Endothelial cell (in vitro differentiated cells): Measurements from ENCODE around the gene ARHGEF3. TPM values are rescaled to one million over a fixed set of nuclear protein-coding genes. Genes with fewer than 3 reads are reported as not detected.

Source experiments
- DNase-seq: peaks from one replicate; pipeline ENCODE4 v3.0.0; 2021; ENCODE audit warnings: low spot score
- H3K27ac Mint-ChIP-seq: one replicate; pipeline ENCODE4 v1.8.0; 2021; ENCODE audit warnings: mixed read lengths, inconsistent platforms; ENCODE audit not compliant: unreplicated experiment
- H3K27me3 Mint-ChIP-seq: one replicate; pipeline ENCODE4 v1.8.0; 2021; ENCODE audit warnings: mild to moderate bottlenecking, moderate library complexity, mixed read lengths, inconsistent platforms; ENCODE audit not compliant: unreplicated experiment
- H3K36me3 Mint-ChIP-seq: one replicate; pipeline ENCODE4 v1.8.0; 2021; ENCODE audit warnings: mild to moderate bottlenecking, low read depth, mixed read lengths, inconsistent platforms; ENCODE audit not compliant: unreplicated experiment
- H3K4me1 Mint-ChIP-seq: one replicate; pipeline ENCODE4 v1.8.0; 2021; ENCODE audit warnings: mild to moderate bottlenecking, mixed read lengths, inconsistent platforms; ENCODE audit not compliant: unreplicated experiment
- H3K4me3 Mint-ChIP-seq: one replicate; pipeline ENCODE4 v1.8.0; 2021; ENCODE audit warnings: mild to moderate bottlenecking, mixed read lengths, inconsistent platforms; ENCODE audit not compliant: unreplicated experiment
- H3K9me3 Mint-ChIP-seq: one replicate; pipeline ENCODE4 v1.8.0; 2021; ENCODE audit warnings: mixed read lengths, inconsistent platforms; ENCODE audit not compliant: unreplicated experiment
- total RNA-seq: library from RNA; stranded (reverse); fragmentation: NEBNext Ultra II Directional; extraction: Animal tissue kit (Norgen Biotek cat#: 25700); gene quantifications from one replicate; pipeline ENCODE4 v1.2.1, GENCODE V29; 2021; ENCODE audit not compliant: unreplicated experiment
- TF ChIP-seq, protein P1 (sequence below): fragments of 200-600 bp; sonication (generic); IDR thresholded peaks from one replicate; pipeline ENCODE4 v1.5.0; 2021; ENCODE audit warnings: antibody characterized with exemption; ENCODE audit not compliant: unreplicated experiment

Gene ARHGEF3
- total RNA-seq, 1 donor from 2014 or later, result 4.0 TPM

DNA sequence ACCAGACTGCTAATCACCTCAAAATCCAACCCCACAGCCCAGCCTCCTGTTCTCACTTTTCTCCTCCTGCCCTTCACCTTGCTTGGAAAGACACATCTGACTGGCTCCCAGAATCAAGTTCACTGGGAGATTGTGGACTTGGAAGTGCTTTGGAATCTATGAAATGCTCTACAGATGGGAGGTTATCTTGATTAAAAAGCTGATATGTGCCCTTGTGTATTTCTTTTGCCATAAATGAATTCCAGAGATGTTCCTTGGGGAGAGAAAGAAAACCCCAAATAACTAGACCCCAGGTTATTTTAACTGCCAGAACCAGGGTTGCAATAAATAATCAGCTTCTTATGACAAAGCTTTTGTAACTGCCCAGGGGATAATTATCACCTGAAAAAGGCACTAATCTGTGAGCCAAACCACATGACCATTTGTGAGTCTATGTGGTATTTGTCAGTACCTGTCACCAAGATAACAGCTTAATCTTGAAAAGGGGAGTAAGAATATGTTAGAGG lies 21.7 kb upstream of the ARHGEF3 start:
- no peak for DNase-seq
- no peaks in the 10 kb centered on the region for H3K36me3 Mint-ChIP-seq
- no peak overlapping the region for H3K27ac Mint-ChIP-seq
- H3K4me1 Mint-ChIP-seq, result peaks cover 8% of the 10 kb centered on the region
- H3K27me3 Mint-ChIP-seq, result peaks cover 1% of the 10 kb centered on the region
- H3K4me3 Mint-ChIP-seq, result no peak overlapping the region
- no peaks in the 10 kb centered on the region for H3K9me3 Mint-ChIP-seq
- TF ChIP-seq, protein P1, sequence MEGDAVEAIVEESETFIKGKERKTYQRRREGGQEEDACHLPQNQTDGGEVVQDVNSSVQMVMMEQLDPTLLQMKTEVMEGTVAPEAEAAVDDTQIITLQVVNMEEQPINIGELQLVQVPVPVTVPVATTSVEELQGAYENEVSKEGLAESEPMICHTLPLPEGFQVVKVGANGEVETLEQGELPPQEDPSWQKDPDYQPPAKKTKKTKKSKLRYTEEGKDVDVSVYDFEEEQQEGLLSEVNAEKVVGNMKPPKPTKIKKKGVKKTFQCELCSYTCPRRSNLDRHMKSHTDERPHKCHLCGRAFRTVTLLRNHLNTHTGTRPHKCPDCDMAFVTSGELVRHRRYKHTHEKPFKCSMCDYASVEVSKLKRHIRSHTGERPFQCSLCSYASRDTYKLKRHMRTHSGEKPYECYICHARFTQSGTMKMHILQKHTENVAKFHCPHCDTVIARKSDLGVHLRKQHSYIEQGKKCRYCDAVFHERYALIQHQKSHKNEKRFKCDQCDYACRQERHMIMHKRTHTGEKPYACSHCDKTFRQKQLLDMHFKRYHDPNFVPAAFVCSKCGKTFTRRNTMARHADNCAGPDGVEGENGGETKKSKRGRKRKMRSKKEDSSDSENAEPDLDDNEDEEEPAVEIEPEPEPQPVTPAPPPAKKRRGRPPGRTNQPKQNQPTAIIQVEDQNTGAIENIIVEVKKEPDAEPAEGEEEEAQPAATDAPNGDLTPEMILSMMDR, result no peak

DNA sequence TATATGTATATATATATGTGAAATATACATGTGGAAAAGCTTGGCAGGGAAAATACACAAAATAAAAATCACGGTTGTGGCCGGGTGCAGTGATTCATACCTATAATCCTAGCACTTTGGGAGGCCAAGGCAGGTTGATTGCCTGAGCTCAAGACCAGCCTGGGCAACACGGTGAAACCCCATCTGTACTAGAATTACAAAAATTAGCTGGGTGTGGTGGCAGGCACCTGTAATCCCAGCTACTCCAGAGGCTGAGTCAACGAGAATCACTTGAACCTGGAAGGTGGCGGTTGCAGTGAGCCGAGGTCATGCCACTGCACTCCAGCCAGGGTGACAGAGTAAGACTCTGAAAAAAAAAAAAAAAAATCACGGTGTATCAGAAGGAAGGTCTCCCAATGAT lies 20.8 kb upstream of the ARHGEF3 start:
- Mint-ChIP-seq H3K27me3 (peaks cover 1% of the 10 kb centered on the region), H3K36me3 (no peaks in the 10 kb centered on the region), H3K27ac (no peak overlapping the region), H3K4me3 (no peak overlapping the region), H3K4me1 (peaks cover 8% of the 10 kb centered on the region), H3K9me3 (no peaks in the 10 kb centered on the region)
- no peak for DNase-seq
- TF ChIP-seq, protein P1, result no peak

- Mint-ChIP-seq H3K27ac (no peak overlapping the region), H3K9me3 (no peaks in the 10 kb centered on the region), H3K27me3 (peaks cover 1% of the 10 kb centered on the region), H3K4me1 (peaks cover 8% of the 10 kb centered on the region), H3K4me3 (no peak overlapping the region), H3K36me3 (no peaks in the 10 kb centered on the region)
- TF ChIP-seq, protein P1, result no peak
- DNase-seq, result no peak
Observed at GRCh38 chr3:56819016-56819809, 17.5 kb upstream of the ARHGEF3 start.

- no peak for DNase-seq
- no peaks in the 10 kb centered on the region for H3K36me3 Mint-ChIP-seq
- no peak overlapping the region for H3K4me3 Mint-ChIP-seq
- no peak overlapping the region for H3K27ac Mint-ChIP-seq
- TF ChIP-seq, protein P1, result no peak
- H3K9me3 Mint-ChIP-seq, result no peaks in the 10 kb centered on the region
- peaks cover 7% of the 10 kb centered on the region for H3K4me1 Mint-ChIP-seq
- H3K27me3 Mint-ChIP-seq, result peaks cover 1% of the 10 kb centered on the region
Observed at GRCh38 chr3:56818156-56818985, 16.6 kb upstream of the ARHGEF3 start.
